GM21515 (cell line): ENCODE results near the gene SERPINB2.

ENCODE experiments used
- ATAC-seq: cut with Tn5 transposase; IDR thresholded peaks from one replicate; pipeline ENCODE4 v1.9.1; 2021; ENCODE audit not compliant: unreplicated experiment

SERPINB2 gene, protein sequence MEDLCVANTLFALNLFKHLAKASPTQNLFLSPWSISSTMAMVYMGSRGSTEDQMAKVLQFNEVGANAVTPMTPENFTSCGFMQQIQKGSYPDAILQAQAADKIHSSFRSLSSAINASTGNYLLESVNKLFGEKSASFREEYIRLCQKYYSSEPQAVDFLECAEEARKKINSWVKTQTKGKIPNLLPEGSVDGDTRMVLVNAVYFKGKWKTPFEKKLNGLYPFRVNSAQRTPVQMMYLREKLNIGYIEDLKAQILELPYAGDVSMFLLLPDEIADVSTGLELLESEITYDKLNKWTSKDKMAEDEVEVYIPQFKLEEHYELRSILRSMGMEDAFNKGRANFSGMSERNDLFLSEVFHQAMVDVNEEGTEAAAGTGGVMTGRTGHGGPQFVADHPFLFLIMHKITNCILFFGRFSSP

DNA sequence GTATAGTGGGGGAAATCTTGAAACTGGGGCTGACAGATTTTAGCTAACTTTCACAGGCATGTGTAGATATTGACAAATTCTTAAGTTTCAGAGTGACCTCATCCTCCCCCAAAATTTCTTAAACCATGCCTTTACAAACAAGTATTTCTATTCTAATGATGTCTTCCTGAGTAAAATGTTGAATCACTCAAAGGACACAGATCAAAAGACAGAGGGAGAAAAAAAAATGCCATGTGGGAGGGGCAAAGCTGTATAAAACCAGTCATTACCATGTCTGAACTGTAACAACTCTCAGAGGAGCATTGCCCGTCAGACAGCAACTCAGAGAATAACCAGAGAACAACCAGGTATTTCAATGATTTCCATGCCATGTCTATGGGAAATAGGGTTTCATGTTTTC lies at the start of gene SERPINB2:
SERPINB2 (plus strand) TSS at position 282 of the 400 bp plus-strand sequence. CDS start 3,740 bp downstream, outside the sequence.
- ATAC-seq, result no peak

DNA sequence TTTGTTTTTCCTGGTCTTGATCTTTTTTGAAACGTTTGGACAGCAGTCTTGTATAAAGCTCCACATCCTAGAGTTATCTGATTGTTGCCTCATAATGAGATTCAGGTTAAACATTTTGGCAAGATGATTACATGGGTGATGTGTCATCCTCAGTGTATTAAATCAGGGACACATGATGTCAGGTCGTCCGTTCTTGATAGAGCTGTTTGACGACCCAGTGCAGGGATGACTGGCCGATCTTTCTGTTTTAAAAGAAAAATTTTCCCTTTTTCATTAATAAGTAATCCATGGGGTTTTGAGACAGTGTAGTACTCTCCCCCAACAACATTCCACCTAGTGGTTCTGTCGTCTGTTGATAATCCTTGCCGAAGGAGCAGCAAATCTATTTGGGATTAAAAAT lies 44.5 kb upstream of the SERPINB2 start:
- ATAC-seq, result no peak

DNA sequence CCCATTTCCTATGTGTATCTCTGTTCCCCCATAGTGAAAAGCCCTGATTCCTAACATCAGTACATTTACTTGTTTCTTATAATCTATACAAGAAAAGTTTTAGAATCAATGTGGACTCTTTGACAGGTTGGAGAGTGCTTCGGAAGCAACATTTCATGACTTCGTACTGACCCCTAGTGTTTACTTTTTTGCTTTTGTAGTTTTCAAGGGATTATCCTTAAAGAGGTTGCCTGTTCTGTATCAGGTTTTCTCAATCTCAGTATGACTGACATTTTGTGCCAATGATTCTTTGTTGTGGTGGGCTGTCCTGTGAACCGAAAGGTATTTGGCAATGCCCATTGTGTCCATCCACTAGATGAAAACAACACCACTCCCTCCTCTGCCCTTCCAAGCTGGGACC lies 43.3 kb upstream of the SERPINB2 start:
- no peak for ATAC-seq

DNA sequence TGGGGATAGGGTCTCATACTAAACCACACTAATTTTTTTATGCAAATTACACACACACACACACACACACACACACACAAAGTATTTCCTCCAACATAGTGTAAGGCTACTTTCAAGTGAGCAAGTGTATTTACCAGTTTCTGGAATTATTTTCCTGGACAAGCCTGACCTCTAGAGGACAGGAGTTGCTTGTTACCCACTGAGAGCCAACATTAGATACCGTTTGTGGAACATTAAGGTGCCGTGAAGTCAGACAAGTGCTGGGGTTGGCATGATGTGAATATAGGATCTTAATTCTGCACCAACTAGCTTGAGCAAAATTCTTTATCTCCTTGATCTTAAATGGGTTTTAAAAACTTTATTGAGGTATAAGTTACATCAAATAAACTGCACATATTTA lies 39.3 kb upstream of the SERPINB2 start:
- no peak for ATAC-seq

DNA sequence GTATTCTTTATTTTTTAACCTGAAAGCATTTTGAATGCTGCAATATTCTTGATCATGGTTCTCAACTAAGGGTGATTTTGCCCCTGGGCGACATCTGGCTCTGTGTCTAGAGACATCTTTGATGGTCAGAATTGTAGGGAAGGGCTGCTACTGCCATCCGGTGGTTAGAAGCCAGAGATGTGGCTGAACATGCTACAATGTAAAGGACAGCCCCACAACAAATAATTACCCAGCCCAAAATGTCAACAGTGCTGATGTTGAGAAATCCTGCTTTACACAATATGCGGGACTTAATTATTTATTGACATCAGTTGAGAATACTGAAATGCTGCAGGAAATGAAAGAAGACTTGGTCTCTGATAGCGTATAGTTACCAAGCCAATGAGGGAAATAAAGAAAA lies 37.5 kb upstream of the SERPINB2 start:
- peak; percentile 56 for ATAC-seq

DNA sequence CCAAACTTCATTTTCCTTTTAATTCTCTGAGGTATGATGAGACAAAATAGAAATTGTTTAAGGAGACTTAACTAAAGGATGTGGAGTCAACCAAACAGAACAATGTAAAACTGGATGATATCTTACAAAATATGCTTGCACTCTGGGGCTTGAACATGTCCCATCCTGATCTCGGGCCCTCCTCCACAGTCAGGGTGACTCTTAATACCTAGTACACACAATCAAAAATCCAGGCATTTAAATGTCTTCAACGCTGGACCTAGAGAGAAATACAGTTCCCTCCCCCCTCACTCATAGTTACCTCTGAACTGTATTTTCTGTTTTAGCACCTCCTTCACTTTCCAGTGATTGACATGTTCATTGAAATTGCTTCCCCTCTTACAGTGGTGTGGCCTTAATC lies 36.9 kb upstream of the SERPINB2 start:
- ATAC-seq, result no peak

DNA sequence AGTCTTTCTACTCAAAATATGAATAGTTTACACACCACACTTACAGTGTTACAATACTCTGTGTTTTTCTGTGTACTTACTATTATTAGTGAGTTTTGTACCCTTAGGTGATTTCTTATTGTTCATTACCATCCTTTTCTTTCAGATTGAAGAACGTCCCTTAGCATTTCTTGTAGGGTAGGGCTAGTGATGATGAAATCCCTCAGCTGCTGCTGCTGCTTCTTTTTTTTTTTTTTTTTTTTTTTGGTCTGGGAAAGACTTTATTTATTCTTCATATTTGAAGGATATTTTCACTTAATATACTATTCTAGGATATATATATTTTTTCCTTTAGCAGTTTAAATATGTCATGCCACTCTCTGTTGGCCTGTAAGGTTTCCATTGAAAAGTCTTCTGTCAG lies 29.0 kb upstream of the SERPINB2 start:
- no peak for ATAC-seq

DNA sequence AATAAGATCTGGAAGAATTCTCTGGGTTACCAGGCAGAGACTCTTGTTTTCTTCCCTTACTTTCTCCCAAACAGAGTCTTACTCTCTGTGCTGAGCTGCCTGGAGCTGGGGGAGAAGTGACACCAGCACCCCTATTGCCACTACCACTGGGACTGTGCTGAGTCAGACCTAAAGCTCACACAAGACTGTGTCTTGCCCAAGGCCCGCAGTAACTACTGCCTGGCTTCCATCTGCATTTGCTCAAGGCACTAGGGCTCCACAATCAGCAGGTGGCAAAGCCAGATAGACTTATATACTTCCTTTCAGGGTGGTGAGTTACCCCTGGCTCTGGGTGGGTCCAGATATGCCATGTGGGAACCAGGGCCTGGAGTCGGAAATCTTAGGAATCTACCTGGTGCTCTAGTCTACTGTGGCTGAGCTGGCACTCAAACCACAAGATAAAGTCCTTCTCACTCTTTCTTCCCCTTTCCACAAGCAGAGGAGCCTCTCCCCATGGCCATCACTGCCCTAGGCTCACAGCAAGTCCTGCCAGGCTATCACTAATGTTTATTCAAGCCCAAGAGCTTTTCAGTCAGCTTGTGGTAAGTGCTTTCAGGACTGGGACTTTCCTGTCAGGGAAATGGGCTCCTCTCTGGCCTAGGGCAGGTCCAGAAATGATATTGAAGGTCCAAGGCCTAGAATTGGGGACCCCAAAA lies 27.6 kb upstream of the SERPINB2 start:
- no peak for ATAC-seq

DNA sequence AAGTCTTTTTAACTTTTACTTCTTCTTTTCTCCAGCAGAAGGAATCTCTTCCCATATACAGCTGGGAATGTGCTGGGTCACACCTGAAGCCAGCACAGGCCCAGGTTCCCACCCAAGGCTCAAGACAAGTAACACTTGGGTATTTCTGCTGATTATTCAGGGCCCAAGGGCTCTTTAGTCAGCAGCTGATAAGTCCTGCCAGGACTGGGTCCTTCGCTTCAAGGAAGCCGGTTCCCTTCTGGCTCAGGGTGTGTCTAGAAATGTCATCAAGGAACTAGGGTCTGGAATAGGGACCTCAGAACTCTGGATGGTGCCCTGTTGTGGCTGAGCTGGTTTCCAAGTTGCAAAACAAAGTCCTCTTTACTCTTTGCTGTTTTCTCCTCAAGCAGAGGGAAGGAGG lies 27.0 kb upstream of the SERPINB2 start:
- no peak for ATAC-seq

DNA sequence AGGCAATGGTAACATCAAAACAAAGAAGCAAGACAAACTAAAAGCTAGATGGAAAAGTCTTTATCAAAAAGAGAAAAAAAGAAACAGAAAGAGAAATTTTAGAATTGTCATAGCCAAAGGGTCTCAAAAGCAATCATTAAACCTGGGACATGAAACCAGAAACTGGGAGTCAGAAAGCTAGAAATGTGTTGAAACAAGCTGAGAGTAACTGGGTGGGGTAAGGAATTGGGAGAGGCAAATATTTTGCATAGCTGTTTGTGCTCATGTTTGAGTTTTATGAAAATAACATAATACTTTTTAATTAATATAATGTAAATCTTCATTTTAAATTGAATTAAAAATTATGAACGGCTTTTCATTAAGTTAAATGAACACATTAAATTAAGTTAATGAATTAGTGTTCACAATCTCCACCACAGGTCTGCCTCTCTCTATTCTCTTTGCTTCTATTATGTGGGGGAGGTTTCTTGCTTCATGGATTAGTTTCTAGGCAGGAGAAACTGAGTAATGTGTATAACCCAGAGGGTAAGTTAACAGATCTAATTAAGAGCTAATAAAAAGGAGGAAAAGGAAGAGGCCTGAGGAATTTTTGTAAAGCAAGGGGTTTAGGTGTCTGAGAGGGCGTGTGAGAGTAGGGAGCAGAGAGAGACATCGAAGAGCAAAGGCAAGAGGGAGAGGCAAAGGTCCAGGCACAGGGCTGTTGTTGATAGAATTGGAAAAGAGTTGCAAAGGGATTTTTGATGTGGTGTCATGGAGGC lies 20.0 kb upstream of the SERPINB2 start:
- no peak for ATAC-seq

DNA sequence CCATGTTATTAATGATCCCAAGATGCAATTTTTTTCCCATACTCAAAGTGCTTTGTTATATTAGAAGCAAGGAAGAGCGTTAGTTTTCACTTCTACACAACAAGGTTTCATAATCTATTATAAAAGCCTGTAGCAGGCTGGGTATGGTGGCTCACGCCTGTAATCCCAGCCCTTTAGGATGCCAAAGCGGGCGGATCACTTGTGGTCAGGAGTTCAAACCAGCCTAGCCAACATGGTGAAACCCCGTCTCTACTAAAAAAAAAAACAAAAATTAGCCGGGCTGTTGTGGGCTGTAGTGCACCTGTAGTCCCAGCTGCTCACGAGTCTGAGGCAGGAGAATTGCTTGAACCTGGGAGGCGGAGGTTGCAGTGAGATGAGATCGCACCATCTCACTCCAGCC lies 19.0 kb upstream of the SERPINB2 start:
- no peak for ATAC-seq

DNA sequence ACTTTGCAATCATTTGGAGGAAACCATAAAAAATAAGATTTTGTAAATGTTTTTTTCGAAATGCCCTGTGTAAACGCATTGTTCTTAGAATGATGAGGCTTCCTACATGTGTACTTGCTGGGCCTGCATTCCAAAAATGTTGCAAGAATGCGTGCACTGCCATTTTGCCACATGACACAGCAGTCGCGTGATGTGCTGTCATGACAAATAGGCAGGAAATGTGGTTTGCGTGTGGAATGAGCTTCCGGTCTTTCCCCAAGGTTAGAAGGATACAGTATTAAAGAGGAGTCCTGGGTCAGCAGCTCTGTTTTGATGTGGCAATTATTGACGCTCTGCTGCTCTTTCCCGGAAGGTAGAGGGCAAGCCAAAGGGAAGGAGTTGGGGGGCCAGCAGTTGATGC lies 18.1 kb upstream of the SERPINB2 start:
- no peak for ATAC-seq

DNA sequence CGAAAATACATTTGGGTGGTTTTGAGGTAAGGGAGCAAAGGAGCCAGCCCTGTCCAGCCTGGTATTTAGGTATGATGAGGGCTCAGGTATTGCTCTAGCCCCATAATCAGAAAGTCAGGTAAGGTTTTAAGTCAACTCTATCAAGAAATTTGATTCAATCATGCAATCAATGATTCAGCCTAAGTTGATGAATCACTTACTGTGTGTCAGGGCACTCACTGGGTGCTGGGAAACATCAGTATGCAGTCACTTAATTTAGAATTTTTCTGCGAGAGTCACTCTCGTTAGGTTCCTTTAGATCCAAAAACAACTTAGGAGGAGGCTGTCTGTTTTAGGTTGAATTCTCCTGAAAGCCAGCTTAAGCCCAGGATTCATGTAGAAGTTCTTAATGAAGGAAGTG lies 17.7 kb upstream of the SERPINB2 start:
- no peak for ATAC-seq

DNA sequence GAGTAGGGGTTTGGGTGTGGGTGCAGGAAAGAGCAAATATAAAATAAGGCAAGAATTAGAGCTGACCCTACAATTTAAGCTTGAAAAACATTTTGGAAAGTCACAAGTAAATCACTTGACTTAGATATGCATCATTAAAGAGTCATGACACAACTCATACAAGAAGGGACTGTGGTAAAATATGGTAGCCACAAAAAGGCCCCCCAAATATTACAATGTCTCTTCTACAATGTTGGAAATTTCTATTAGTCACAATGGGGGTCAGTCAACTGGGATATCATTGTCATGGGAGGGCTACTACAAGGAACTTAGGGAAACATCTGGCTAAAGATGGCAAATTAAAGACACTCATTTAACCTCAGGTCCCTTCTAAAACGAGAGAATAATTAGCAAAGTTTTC lies 15.7 kb upstream of the SERPINB2 start:
- no peak for ATAC-seq

DNA sequence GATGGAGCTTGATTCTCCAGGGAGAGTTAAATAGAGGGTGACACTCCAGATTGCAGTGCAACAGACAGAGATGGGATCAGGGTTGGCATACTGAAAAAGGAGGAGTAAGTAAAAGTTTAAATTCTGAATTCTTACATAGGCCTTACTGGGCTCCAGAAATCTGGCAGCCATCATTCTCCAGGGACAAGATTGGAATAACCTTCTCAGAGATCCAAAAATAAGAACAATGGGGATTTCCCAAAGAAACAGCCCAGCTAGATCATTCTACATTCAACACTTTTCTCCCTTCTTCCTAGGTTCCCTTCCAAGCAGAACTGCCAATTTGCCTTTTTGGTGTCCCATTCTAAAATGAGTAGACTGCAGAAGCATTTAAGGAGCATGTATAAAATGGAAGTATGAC lies 14.9 kb upstream of the SERPINB2 start:
- no peak for ATAC-seq

DNA sequence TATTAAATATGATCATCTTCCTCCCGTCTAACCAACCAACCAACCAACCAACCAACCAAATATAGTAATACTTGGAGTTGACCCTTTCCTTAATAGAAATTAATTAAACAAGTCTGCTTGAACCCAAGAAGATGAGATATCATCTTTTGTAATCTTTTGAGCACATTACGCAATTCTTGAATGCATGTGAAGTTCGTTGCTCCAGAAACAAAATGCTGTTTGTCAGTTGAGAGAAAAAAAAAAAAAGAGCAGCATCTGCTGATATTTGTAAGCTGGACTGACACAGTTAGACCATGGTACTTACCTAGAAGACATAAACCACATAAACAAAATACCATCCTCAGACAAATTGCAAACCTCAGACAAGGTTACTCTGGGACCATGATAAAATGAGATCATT lies 9.2 kb upstream of the SERPINB2 start:
- ATAC-seq, result no peak

DNA sequence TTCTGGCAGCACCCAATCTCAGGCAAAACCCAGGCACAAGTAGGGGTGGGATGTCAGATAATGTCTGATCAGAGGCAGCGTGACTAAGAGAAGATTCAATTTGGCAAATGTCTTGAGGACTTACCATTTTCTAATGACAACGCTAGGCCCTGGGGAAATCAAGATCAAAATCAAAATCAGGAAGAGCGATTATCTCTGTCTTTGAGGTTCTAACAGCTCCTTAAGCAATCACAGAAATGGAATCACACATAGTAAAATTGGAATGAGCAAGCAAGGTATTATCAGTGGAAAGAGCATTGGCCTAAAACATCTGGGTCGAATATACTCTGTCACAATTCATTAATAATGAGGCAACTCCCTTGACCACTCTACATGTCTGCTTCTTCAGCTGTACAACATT lies 8.6 kb upstream of the SERPINB2 start:
- no peak for ATAC-seq

DNA sequence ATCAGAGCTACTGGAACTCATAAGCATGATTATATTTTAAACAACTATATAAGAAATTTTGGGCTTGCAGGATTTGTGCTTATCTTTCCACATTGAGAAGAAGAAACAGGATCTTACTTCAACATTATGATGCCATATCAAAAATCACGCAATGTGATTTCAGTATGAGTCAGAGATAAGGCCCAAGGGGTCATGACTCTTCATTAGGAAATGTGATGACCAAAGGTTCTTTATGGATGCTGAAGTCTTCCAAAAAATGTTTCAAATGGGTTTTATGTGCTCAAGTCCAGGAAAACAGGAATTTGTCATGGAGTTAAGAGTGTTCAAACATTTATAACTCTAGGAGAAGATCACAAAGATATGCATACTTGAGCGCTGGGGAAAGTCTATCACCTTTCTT lies 7.8 kb upstream of the SERPINB2 start:
- ATAC-seq, result no peak

DNA sequence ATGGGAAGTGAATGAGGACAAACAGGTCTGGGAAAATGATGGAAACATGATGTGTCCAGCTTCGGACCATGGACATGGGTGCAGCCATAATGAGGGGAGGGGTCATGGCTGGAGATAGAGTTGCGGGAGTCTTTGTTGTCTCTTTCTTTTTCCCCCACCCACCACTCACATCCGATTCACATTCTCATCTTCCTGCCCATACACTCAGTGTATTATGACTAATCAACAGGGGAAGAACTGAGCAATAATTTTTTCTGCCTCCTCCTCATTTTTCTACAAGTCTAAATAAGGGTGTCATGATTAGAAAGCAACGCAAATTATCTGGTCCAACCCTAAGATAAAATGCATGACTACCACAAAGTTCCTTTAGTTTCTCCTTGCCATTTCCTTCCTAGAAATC lies 5.7 kb upstream of the SERPINB2 start:
- ATAC-seq, result no peak

DNA sequence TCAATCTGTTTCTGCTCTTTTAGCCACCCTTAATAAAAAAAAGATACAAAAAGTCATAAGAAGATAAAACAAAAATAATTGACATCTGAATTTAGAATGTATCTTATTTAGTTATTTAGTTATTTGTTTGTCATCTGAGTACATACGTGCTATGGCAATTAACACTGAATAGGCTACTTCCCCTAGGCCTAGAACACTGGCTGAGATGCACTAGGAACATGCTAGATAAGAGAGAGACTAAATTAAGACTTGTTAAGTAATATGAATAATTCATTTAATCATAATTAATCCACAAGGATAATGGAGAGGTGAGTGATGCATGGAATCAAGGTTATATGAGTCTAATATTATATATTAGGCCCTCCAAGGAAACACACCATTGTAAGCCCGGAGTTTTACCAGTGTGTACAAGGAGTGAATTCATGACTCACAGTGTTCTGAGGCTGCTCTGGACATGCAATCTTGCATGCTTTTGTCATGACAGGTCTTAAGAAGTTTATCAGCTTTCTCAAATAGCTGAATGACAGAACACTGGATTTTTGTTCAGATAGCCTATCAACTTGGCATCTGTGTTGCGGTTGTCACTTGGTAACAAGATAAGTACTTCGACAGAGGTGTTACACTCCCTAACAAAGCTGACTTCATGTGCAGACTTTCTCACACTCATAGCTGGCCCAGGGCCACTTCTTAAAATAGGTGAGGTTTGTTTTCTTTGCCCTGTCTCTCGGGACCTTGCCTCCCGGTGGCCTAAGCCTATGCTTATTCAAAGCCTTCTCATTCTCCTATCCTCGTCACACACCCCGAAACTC lies 5.0 kb upstream of the SERPINB2 start:
- ATAC-seq, result no peak

DNA sequence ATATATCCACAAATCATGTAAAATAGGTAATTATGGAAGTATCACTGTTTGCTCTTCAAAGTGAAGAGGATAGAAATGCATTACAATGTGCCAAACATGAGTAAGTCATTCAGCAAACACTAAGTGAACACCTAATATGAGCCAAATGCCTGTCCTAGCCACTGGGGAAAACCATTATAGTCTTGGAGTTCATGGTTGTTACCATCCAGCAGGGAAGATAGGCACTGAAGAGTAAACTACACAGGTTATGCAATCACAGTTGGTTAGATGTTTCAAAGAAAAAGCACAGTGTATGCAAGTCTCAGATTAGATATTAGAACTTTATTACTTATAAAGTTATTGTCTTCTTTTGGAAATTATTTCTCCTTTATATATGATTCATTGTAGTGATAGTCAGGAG lies 3.9 kb upstream of the SERPINB2 start:
- ATAC-seq, result no peak
